SK-N-MC (cell line): Measurements from ENCODE around the gene NR5A2.

Experiments
- EZH2 ChIP-seq: fragments of 200-600 bp; sonication (generic); IDR thresholded peaks from one replicate; pipeline ENCODE4 v1.6.1; 2017; ENCODE audit warnings: antibody characterized with exemption
- FOXP2 ChIP-seq: optimal IDR thresholded peaks from 2 replicates; pipeline ENCODE3; 2011; ENCODE audit warnings: mild to moderate bottlenecking, moderate library complexity; ENCODE audit not compliant: insufficient read depth; ENCODE audit errors: extremely low read length, control extremely low read depth
- POLR2AphosphoS5 ChIP-seq: IDR thresholded peaks from 2 replicates; pipeline ENCODE4 v1.6.1; 2012; ENCODE audit warnings: mild to moderate bottlenecking, low read depth, low read length, borderline replicate concordance

DNA sequence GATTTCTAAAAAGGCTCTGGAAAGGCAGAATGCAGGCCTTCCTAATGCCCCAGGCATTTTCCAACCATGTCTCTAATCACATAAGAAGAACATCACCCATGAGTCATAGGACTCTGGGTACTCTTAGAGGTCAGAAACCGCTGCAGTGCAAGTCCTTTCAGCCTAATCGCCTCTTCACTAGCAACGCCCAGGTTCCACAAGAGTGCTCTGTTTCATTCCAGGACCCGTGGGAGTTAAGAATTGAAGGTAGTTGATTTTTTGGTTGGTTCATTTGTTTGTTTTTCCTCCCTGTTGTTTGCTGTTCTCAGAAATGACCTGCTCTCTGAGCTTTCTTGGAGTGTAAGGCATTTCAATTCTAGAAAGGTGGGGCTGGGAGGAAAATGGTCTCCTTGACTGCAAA is 123.2 kb downstream of the NR5A2 start:
- TF ChIP-seq EZH2, result no peak
- TF ChIP-seq POLR2AphosphoS5, result no peak
- TF ChIP-seq FOXP2, result no peak
